Activated CD8-positive, alpha-beta memory T cell treated with anti-CD3 and anti-CD28 coated beads, Interleukin-2, amount 50 U/mL, for 1 hour (primary cell): ENCODE measurements around the gene C6orf136.

Source experiments
- DNase-seq: peaks from one replicate; pipeline ENCODE4 v3.0.0-alpha.2; 2020; ENCODE audit errors: extremely low read depth

Gene C6orf136

DNA sequence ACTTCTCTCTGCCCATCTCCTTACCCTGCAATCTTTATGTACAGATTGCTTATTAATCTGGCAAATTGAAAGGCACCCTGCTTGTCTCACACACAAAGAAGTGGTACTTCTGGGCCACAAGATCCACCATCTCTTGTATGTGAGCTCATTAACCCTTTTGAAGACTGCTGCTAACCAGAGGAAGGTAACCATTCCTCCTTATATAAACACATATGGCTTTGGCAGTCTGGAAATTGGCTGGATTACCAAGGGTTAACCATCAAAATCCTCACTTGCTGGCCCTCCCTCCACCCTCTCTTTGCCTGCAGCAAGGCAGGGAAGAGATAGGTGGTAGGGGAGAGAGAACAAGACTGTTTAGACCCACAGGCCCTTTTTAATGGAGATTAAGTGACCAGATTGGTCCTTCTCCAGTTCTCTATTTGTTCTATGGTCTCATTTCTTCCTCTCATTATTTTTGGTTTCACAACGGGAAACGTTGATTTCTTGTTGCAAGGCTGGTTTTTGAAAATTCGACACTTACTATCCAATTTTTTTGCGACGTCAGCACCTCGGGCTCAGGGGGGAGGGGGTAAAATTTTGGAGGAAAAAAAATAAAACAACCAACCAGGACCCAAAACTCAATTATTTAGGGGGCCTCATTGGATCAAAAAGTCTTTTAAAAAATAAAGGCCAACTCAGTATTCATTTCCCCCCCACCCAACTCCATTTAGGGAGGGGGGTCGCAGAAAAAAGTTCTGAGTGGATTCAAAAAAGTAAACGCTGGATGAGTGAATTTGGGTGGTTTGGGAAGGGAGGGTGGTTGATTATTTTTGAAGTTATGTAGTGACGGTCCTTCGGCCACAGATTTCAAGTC is 30.7 kb upstream of the C6orf136 start:
- DNase-seq: no peak

DNA sequence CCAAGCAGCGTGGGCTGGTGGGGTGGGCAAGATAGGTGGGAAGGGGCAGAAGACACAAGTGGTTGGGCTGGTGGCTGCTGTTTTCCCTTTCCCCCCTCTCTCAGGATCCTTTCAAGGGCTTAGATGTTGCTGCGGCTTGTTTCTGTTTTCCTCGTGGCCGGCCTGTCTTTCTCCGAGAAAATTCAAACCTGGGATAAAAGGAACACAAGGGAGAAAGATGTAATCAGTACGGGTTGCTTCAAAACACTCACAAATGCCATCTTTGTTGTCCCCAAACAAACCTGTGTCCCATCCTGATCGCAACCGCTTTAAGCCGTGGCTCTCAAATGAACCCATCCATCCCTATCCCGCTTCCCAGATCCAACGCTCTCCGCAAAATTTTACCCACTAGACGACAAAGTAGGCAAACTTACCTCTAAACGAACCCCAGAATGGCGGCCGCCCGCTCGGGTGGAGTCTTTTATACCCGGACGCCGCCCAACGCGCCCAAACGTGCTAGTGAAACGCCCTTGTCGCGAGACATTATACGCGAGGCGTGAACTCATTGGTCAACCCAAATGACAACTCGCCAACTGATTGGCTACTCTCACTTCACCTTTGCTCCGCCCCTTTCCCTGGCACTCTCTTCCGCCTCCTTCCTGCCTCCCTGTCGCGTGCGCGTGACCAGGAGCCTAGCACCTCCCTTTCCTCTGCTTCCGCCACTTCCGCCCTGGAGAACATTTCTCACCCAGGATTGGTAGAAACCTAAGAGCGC is 29.9 kb upstream of the C6orf136 start, which contains the start of gene PPP1R10:
Gene PPP1R10, minus strand, starts transcription at position 433 of the 754 bp plus-strand sequence. CDS start 7,299 bp downstream, outside the sequence.
- DNase-seq: peak; percentile 100

DNA sequence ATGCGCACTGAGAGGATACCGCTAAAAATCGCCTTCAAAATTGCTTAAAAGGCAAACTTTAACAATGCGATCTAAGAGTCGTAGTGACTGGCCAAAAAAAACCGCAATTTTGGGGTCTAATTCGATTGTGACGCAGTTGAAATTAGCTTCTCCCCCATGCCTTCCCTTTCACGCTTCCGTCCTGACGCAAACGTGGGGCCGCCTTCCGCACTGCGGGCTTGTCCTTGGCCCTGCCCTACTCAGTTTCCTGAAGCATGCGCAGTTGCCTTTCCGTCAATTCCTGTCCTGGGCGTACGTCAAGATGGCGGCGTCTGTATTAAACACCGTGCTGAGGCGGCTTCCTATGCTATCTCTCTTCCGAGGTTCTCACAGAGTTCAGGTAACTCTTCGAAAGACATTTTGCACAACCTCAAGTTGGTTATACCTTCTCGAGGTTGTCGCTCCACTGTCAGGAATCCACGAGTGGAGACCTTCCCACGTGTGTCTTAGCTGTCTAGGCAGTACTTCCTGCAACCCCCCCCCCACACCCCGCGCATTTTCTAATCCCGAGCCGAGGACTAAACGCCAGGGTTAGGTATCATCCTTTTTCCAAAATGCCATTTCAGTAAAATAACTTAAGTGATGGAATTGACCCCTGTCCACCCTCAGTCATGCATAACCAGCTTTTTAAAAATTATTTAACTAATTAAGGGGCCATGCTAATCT is 29.2 kb upstream of the C6orf136 start, which contains the start of gene MRPS18B:
Gene MRPS18B, plus strand, starts transcription at position 276 of the 705 bp plus-strand sequence. Its CDS starts 26 bp downstream, at position 302.
- DNase-seq: peak; percentile 99

DNA sequence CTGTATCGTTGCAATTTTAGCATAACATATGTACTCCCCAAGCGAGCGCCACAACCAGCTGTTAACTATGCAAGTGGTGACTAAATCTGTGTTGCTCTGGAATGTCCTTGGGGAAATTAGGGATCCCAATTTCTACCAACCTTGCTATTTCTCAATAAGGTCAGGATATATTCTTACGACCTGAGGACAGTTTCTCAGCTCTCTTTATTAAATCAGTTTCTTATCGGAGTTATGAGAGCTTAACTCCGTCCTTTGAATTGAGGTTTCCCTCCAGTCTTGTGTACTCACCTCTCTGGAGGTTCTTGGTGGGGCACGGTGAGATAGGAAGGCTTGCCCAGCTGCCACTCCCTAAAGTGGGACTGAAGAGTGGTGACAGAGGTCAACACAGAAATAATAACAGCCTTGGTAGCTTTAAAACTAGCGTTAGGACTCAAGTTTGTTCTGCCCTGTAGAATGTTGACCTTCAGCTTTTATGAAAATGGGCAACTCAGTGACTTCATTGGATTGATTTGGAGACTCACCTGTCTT is 28.6 kb upstream of the C6orf136 start:
- DNase-seq: no peak

DNA sequence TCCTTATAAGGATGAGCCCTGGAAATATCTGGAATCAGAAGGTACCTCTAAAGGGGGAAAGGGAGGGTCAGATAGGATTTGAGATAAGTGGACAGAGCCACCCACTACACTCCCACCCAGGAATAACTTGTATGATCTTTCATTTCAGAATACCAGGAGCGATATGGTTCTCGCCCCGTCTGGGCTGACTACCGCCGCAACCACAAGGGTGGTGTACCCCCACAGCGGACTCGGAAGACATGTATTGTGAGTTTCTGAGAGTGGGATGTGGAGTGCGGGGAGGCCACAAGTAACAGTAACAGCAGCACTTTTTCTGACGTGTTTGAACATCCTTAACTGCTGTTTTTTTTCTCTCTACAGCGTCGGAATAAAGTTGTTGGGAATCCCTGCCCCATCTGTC is 27.4 kb upstream of the C6orf136 start:
- no peak for DNase-seq

DNA sequence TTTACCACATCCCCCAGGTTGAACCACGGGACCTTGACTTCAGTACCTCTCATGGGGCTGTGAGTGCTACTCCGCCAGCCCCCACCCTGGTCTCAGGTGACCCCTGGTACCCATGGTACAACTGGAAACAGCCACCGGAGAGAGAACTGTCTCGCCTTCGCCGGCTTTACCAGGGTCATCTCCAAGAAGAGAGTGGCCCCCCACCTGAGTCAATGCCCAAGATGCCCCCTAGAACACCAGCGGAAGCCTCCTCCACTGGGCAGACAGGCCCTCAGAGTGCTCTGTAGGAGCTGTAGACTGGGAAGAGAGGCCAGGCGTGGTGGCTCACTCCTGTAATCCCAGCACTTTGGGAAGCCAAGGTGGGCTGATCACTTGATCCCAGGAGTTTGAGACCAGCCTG is 21.4 kb upstream of the C6orf136 start:
- DNase-seq: no peak

DNA sequence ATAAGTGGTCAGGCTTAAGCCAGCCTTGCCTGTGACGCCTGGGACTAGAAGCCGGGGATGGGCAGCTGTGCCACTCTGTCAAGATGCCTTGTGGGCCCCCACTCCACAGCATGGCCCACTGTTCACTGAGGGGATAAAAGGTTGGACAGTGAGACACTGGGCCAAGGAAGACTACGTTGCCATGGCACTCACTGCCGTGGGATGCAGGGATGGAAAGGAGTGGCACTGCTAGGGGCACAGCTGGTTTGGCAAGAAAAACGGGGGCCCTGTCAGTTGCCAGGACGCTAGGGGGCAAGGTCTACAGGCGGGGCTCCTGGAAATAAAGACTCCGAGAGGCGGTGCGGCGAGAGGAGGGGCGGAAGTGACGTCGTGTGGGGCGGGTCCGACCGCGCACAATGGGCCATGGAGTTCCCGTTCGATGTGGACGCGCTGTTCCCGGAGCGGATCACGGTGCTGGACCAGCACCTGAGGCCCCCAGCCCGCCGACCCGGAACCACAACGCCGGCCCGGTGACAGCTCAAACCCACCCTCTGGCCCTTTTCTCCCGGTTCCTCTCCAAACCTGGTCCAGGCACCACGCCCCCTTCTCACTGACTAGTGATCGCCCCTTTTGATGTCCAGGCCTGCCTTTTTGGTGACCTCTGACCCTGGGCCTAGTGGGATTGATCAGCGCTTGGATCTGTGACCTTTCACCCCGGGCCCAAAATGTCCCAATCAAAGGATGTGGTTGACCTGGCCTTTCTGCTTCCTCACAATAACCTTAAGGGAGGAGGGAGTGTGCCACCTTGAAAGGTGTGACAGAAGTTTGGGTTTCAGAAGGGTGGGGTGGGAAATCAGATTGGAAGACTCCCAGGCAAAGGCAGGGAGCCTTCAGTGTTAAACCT is 20.2 kb upstream of the C6orf136 start, which contains the start of gene ATAT1:
Gene ATAT1, plus strand, starts transcription at position 391 of the 883 bp plus-strand sequence.
- peak; percentile 77 for DNase-seq

DNA sequence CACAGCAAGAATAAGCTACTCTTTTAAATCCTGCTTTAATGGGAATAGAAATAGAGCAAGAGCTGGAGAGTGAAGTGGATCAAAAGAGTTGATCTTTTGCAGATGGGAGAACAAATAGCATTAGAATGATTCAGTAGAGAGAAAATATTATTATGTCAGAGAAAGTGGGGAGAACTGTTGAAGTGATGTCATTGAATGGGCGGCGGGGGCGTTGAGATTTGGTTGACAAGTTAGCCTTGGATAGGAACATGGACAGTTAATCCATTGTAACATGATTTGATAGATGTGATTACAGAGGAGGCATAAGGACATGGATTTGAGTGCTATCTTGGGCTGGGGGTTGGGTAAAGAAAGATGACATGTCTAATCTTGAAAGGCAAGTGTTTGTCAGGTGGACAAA is 11.1 kb upstream of the C6orf136 start:
- DNase-seq: no peak

DNA sequence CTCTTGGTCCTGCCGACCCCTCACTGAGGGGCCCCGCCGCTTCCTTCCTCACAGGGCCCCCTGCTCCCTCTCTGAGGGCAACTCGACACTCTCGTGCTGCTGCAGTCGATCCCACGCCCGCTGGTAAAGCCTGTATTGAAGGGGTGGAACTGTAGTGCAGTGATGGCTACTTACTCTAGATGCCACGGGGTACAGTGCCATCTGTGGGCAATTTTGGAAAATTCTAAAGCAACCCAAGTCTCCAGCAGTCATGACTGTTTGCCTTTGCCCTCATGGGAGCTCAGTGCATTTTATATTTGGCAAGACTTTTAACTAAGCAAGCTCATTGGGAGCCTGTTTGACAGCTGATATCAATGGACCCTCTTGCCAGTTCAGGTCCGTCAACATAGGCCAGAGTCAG is 6.5 kb upstream of the C6orf136 start:
- DNase-seq: no peak

DNA sequence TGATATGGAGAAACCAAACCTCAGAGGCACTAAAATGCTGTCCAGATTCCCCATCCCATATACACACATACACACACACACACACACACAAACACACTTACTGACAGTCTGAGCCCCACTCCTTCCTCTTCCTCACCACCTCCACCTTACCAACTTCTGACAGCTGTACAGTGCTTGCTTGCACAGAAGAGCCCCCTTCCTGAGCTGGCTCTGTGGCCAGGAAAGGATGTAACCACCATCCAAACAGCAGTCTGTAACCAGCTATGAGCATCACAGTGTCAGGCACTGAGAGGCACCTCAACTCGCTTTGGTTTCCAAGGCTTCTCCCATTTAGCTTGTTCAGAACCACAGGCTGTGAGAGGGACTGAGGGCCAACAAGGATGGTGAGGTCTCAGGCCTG is 5.9 kb upstream of the C6orf136 start:
- DNase-seq: no peak

DNA sequence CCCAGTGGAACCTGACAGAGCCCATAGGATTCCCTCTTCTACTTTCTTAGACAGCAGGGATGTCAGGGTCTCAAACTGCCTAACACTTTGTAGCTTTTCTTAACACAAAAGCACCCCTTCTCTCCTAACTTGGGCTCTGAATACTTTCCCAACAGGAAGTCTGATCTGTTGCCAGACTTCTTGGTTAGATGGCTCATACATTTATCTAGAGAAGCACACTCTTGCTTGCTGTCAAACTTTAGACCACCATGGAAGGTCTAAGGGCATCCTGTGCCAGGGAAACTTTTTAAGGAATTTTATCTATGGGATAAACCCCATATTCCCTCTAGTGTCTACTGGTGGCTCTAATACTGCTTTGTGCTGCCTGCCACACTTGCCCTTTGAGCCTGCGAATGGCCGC is 3.3 kb upstream of the C6orf136 start:
- DNase-seq: no peak

DNA sequence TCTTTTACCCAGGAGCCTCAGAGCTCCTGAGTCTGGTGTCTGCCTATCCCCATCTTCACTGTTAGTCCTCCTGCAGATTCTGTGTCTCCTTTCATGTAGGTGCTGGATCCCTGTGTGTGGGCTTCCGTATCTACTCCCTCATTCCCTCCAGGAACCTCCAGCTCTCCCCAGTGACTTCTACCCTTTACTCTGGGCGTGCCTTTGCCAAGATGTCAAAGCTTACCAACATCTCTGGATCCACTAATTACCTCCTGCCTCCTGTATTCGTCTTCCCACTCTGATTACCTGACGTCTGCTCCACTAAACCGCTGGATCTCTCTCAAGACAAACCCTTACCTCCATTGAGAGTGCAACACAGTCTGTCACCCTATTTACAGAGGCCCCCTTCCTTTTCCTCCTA is 2.2 kb upstream of the C6orf136 start:
- DNase-seq: no peak

DNA sequence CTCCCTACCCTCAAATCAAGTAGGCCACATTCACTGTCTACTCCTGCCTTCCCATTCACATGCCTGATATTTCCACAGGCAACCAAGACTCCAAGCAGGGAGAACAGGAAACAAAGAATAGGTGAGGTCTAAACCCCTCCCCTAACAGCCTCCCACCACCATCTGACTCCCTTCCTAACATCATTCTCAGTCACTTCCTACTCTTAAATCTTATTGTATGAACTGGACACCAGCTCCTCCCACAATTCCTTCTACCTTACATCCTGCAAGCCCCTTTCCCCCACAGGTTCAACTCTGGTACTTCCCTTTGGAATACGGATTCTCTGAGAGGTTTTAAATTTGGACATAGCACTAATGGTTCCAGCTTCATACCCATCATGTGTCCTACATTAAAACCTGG is 944 bp upstream of the C6orf136 start:
- no peak for DNase-seq

DNA sequence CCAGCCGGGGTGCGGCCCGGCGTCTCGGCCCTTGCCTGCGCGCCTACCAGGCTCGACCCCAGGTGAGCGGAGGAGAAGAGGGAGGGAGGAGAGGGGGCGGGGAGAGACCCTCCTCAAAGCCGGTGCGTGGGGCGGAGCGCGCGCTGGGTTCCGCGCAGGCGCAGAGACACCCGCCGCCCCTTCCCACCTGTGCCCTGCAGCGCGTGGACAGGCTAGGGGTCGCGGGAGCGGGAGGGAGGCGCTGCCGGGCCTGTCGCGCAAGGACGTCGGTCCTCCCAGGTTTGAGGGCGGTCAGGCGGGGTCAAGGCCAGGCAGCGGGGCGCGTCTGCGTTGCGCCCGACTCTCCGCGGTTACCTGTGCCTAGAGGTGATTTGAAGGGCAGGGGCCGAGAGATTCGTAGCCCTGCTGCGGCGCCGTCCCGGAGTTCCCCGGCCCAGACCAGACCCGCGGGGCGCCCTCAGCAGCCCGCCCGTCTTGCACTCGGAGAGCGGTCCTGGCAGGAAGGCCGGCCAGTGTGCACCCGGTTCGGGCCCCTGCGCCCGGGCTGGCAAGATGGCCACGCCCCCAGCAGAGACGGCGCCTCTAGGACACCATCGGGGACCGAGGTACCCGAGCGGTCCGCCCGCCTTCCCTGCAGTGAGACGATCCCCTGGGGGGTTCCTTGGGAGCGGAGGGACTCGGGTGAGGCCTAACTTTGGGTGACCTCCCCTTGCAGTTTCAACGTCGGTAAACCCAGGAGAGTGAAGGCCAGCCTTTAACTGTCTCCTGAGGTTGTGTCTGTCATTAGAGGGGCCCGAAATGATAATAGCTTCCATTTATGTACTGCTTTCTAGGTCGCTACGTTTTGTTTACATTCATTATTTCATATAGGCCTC is 546 bp downstream of the C6orf136 start:
- peak; percentile 28 for DNase-seq

DNA sequence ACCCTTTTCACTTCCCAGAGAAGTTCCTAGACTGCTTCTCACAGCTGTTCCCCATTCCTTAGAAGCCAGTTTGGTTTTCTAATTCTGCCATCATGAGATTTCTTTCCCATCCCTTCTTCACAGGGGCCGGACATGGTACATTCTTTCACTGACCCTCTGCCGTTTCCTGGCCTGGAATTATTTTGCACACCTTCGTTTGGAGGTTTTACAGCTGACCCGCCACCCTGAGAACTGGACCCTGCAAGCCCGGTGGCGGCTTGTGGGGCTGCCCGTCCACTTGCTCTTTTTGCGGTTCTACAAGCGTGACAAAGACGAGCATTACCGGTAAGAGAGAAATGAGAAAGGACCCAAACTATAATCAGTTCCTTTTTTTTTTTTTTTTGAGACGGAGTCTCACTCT is 4.2 kb downstream of the C6orf136 start:
- no peak for DNase-seq

DNA sequence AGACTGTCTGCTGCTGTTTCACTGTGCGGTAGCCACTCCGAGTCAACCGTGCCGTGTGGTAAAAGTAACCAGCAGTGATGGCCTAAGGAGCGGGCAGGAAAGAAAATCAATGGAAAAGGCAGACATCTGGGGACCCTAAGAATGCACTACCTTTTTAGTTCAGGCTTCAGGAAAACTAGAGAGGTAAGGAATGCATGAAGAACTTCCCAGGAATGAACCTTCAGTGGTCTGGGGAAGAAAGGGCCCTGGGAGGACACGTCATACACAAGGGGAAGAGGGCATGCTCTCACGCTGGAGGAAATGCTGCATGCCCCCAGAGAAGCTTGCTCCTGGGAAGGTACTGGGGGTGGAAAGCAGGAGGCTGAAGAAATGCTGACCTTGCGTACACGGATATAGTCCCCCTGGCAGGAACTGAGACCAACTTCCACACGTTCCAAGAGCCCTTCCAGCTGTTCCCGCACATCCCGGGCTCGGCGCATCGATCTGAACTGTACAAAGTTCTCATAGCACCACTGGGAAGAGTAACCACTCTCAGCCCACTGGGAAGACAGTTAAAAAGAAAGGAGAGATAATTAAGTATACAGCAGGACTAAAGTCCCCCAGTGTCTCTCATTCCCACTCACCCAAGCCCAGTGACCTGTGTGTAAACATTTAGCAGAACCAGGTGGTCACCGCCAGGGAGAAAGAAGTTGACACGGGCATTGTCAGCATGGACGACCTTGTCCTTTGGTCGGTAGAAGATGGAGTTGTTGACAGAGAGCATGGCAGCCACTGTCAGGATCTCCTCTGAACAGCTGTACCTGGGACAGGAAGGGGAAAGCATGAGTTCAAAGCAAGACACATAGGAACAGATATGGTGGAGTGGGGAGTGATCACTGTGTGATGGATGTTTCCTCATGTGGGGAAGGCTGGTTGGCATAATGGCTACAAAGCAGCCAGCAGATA is 8.1 kb downstream of the C6orf136 start:
- no peak for DNase-seq

DNA sequence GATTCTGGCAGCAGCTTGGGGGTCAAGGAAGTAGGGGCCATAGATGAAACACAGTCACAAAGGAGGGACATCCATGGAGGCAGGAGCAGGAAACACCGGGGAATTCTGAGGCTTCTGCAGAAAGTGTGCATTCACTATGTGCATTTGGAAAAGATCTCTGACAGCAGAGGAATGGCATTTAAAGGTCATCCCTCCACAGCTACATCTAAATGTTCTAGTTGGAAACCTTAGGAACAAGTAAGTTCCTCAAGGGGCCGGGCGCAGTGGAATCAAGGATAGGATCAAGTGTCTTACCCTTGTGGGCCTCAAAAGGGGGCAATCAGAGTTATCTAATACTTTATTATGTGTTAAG is 8.8 kb downstream of the C6orf136 start:
- no peak for DNase-seq

DNA sequence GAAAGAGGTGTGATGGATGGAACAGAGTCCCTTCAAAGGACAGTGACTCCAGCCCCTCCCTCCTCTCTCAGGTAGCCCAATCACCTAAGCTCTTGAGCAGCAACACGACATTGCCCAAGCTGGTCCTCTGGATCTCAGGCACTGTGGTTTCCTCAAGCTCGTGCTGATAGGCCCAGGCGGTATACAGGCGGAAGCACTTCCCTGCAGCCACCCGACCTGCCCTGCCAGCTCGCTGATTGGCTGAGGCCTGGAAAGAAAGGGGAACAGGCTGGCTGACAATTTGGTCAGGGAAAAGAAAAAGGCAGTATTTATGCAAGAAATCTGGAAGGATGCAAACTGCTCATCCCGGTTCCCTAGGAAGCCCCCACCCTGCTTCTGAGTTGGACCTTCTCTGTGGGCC is 9.6 kb downstream of the C6orf136 start:
- DNase-seq: no peak

DNA sequence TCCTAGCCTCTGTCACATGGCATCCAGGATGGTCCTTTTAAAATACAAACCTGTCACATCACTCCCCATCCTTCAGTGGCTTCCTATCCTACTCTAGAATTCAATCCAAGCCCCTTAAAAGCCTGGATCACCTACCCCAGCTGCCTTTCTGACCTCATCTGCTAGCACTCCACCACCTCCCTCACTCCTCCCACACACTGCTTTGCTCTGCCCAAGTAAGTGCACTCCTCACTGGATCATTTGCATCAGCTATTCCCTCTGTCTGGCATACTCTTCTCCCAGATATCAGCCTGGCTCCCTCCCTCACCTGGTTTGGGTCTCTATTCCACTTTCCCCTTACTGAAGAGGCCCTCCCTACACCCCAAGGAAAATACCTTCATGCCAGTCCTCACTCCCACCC is 10.5 kb downstream of the C6orf136 start:
- DNase-seq: no peak
